Measurements from ENCODE around the gene AFMID. TPM values are rescaled to one million over a fixed set of nuclear protein-coding genes. Genes with fewer than 3 reads are reported as not detected.
A peak's percentile ranks its signal among the peaks of the same experiment; 100 is the strongest.

AFMID gene
- total and polyA plus RNA-seq, 4 donors = 18.1 to 45.4 (median 29.3) TPM

DNA sequence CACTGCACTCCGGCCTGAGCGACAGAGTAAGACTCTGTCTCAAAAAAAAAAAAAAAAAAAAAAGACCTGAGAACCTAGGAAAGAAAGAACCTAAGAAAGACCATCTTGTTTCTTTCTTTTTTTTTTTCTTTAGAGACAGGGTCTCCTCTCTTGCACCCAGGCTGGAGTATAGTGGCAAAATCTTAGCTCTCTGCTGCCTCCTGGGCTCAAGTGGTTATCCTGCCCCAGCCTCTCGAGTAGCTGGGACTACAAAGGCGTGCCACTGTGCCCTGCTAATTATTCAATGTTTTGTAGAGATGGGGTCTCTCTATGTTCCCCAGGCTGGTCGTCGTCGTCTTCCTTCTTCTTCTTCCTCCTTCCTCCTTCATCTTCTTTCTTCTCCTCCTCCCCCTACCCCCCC, 19.1 kb downstream of the AFMID start:
- Histone ChIP-seq H3K9me3 (ENCODE audit: control insufficient read depth, low read length) (no peaks in the 10 kb centered on the region), H3K4me3 (ENCODE audit: low read length in 2 of 2) (no peak overlapping the region), H3K27ac (ENCODE audit: low read depth in 1 of 2, low read length in 2 of 2) (no peak overlapping the region), H3K36me3 (ENCODE audit: control insufficient read depth in 1 of 2, insufficient read depth in 2 of 2, low read length in 1 of 2) (no peaks in the 10 kb centered on the region), H3K4me1 (ENCODE audit: control insufficient read depth in 1 of 2, insufficient read depth in 2 of 2, low read length in 2 of 2) (no peaks in the 10 kb centered on the region), H3K27me3 (ENCODE audit: control insufficient read depth in 1 of 2, insufficient read depth in 2 of 2, low read length in 1 of 2) (no peaks in the 10 kb centered on the region)
- intact Hi-C loops (cut with DNase I) = no loop called here
- WGBS, 2 donors = 80 to 86% methylated on average over 7 of the region's 7 CpGs
- ATAC-seq (ENCODE audit: low FRiP score) (no peak), DNase-seq (no peak)

DNA sequence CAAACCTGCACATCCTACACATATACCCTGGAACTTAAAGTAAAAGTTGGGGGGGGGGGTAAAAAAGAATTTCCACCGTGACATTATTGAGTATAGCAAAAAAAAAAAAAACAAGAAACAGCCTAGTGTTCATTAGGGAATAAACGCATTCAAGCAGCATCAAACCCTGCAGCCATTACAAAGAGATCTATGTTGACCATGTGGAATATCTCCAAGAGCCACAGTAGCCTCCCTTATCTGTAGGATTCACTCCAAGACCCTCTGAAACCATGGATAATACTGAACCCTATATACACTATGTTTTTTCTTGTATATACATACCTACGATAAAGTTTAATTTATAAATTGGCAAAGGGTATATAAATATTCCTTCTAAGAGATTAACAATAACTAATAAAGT, 21.3 kb downstream of the AFMID start:
- Histone ChIP-seq H3K27me3 (ENCODE audit: control insufficient read depth in 1 of 2, insufficient read depth in 2 of 2, low read length in 1 of 2) (no peaks in the 10 kb centered on the region), H3K27ac (ENCODE audit: low read depth in 1 of 2, low read length in 2 of 2) (no peak overlapping the region), H3K4me1 (ENCODE audit: control insufficient read depth in 1 of 2, insufficient read depth in 2 of 2, low read length in 2 of 2) (no peaks in the 10 kb centered on the region), H3K9me3 (ENCODE audit: control insufficient read depth, low read length) (no peaks in the 10 kb centered on the region), H3K4me3 (ENCODE audit: low read length in 2 of 2) (no peak overlapping the region), H3K36me3 (ENCODE audit: control insufficient read depth in 1 of 2, insufficient read depth in 2 of 2, low read length in 1 of 2) (no peaks in the 10 kb centered on the region)
- 73 to 79% methylated on average over 3 of the region's 3 CpGs for WGBS, 2 donors
- intact Hi-C loops (cut with DNase I) = no loop called here
- ATAC-seq (ENCODE audit: low FRiP score) (no peak), DNase-seq (no peak)

GRCh38 chr17:78210111-78210510, 22.9 kb downstream of the AFMID start:
- no peaks in the 10 kb centered on the region for H3K36me3 ChIP-seq (ENCODE audit: control insufficient read depth in 1 of 2, insufficient read depth in 2 of 2, low read length in 1 of 2)
- intact Hi-C loops (cut with DNase I) = no loop called here
- no peak for ATAC-seq (ENCODE audit: low FRiP score)
- H3K4me3 ChIP-seq (ENCODE audit: low read length in 2 of 2) = no peak overlapping the region
- H3K27me3 ChIP-seq (ENCODE audit: control insufficient read depth in 1 of 2, insufficient read depth in 2 of 2, low read length in 1 of 2) = no peaks in the 10 kb centered on the region
- no peak for DNase-seq
- 85 to 88% methylated on average over 10 of the region's 10 CpGs for WGBS, 2 donors
- no peaks in the 10 kb centered on the region for H3K4me1 ChIP-seq (ENCODE audit: control insufficient read depth in 1 of 2, insufficient read depth in 2 of 2, low read length in 2 of 2)
- H3K27ac ChIP-seq (ENCODE audit: low read depth in 1 of 2, low read length in 2 of 2) = no peak overlapping the region
- H3K9me3 ChIP-seq (ENCODE audit: control insufficient read depth, low read length) = no peaks in the 10 kb centered on the region

- Histone ChIP-seq H3K9me3 (ENCODE audit: control insufficient read depth, low read length) (no peaks in the 10 kb centered on the region), H3K4me3 (ENCODE audit: low read length in 2 of 2) (no peak overlapping the region), H3K4me1 (ENCODE audit: control insufficient read depth in 1 of 2, insufficient read depth in 2 of 2, low read length in 2 of 2) (no peaks in the 10 kb centered on the region), H3K27me3 (ENCODE audit: control insufficient read depth in 1 of 2, insufficient read depth in 2 of 2, low read length in 1 of 2) (no peaks in the 10 kb centered on the region), H3K36me3 (ENCODE audit: control insufficient read depth in 1 of 2, insufficient read depth in 2 of 2, low read length in 1 of 2) (no peaks in the 10 kb centered on the region), H3K27ac (ENCODE audit: low read depth in 1 of 2, low read length in 2 of 2) (no peak overlapping the region)
- ATAC-seq (ENCODE audit: low FRiP score) (no peak), DNase-seq (no peak)
- WGBS, 2 donors = 86 to 91% methylated on average over 11 of the region's 11 CpGs
- intact Hi-C loops (cut with DNase I) = no loop called here
Observed at GRCh38 chr17:78211032-78211431, 23.9 kb downstream of the AFMID start.

GRCh38 chr17:78214016-78214705, 27.0 kb downstream of the AFMID start, which contains the start of gene BIRC5:
BIRC5 (plus strand) TSS chr17:78214253; CDS start chr17:78214317, 64 bp downstream.
- Histone ChIP-seq H3K4me3 (ENCODE audit: low read length in 2 of 2) (no peak within 1 kb of the TSS), H3K9me3 (ENCODE audit: control insufficient read depth, low read length) (no peaks in the 10 kb centered on the region), H3K27me3 (ENCODE audit: control insufficient read depth in 1 of 2, insufficient read depth in 2 of 2, low read length in 1 of 2) (no peaks in the 10 kb centered on the region), H3K36me3 (ENCODE audit: control insufficient read depth in 1 of 2, insufficient read depth in 2 of 2, low read length in 1 of 2) (no peaks in the 10 kb centered on the region), H3K4me1 (ENCODE audit: control insufficient read depth in 1 of 2, insufficient read depth in 2 of 2, low read length in 2 of 2) (no peaks in the 10 kb centered on the region), H3K27ac (ENCODE audit: low read depth in 1 of 2, low read length in 2 of 2) (no peak within 1 kb of the TSS)
- ATAC-seq (ENCODE audit: low FRiP score) = peak; percentile 98
- WGBS, 2 donors = 0 to 1% methylated on average over 49 to 60 of the region's 60 CpGs
- intact Hi-C loops (cut with DNase I) = no loop called here
- DNase-seq = peak; percentile 92 to 96

- no peaks in the 10 kb centered on the region for H3K9me3 ChIP-seq (ENCODE audit: control insufficient read depth, low read length)
- 9 to 13% methylated on average over 5 of the region's 5 CpGs for WGBS, 2 donors
- DNase-seq (no peak), ATAC-seq (ENCODE audit: low FRiP score) (no peak)
- H3K4me3 ChIP-seq (ENCODE audit: low read length in 2 of 2) = no peak overlapping the region
- intact Hi-C loops (cut with DNase I) = no loop called here
- no peak overlapping the region for H3K27ac ChIP-seq (ENCODE audit: low read depth in 1 of 2, low read length in 2 of 2)
- no peaks in the 10 kb centered on the region for H3K36me3 ChIP-seq (ENCODE audit: control insufficient read depth in 1 of 2, insufficient read depth in 2 of 2, low read length in 1 of 2)
- no peaks in the 10 kb centered on the region for H3K4me1 ChIP-seq (ENCODE audit: control insufficient read depth in 1 of 2, insufficient read depth in 2 of 2, low read length in 2 of 2)
- H3K27me3 ChIP-seq (ENCODE audit: control insufficient read depth in 1 of 2, insufficient read depth in 2 of 2, low read length in 1 of 2) = no peaks in the 10 kb centered on the region
Observed at GRCh38 chr17:78214706-78215061, 27.5 kb downstream of the AFMID start.

DNA sequence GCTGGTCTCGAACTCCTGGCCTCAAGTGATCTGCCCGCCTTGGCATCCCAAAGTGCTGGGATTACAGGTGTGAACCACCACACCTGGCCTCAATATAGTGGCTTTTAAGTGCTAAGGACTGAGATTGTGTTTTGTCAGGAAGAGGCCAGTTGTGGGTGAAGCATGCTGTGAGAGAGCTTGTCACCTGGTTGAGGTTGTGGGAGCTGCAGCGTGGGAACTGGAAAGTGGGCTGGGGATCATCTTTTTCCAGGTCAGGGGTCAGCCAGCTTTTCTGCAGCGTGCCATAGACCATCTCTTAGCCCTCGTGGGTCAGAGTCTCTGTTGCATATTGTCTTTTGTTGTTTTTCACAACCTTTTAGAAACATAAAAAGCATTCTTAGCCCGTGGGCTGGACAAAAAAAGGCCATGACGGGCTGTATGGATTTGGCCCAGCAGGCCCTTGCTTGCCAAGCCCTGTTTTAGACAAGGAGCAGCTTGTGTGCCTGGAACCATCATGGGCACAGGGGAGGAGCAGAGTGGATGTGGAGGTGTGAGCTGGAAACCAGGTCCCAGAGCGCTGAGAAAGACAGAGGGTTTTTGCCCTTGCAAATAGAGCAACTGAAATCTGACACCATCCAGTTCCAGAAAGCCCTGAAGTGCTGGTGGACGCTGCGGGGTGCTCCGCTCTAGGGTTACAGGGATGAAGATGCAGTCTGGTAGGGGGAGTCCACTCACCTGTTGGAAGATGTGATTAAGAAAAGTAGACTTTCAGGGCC, 32.4 kb downstream of the AFMID start:
- Histone ChIP-seq H3K27me3 (ENCODE audit: control insufficient read depth in 1 of 2, insufficient read depth in 2 of 2, low read length in 1 of 2) (no peaks in the 10 kb centered on the region), H3K9me3 (ENCODE audit: control insufficient read depth, low read length) (no peaks in the 10 kb centered on the region), H3K27ac (ENCODE audit: low read depth in 1 of 2, low read length in 2 of 2) (no peak overlapping the region), H3K36me3 (ENCODE audit: control insufficient read depth in 1 of 2, insufficient read depth in 2 of 2, low read length in 1 of 2) (no peaks in the 10 kb centered on the region), H3K4me1 (ENCODE audit: control insufficient read depth in 1 of 2, insufficient read depth in 2 of 2, low read length in 2 of 2) (no peaks in the 10 kb centered on the region), H3K4me3 (ENCODE audit: low read length in 2 of 2) (no peak overlapping the region)
- no peak for DNase-seq
- 82% methylated on average over 11 of the region's 11 CpGs for WGBS, 2 donors
- intact Hi-C loops (cut with DNase I) = no loop called here
- ATAC-seq (ENCODE audit: low FRiP score) = no peak

DNA sequence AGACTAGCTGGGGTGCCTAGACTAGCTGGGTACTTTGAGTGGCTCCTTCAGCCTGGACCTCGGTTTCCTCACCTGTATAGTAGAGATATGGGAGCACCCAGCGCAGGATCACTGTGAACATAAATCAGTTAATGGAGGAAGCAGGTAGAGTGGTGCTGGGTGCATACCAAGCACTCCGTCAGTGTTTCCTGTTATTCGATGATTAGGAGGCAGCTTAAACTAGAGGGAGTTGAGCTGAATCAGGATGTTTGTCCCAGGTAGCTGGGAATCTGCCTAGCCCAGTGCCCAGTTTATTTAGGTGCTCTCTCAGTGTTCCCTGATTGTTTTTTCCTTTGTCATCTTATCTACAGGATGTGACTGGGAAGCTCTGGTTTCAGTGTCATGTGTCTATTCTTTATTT, 35.9 kb downstream of the AFMID start:
- intact Hi-C loops (cut with DNase I) = no loop called here
- no peaks in the 10 kb centered on the region for H3K27me3 ChIP-seq (ENCODE audit: control insufficient read depth in 1 of 2, insufficient read depth in 2 of 2, low read length in 1 of 2)
- no peak overlapping the region for H3K4me3 ChIP-seq (ENCODE audit: low read length in 2 of 2)
- no peak overlapping the region for H3K27ac ChIP-seq (ENCODE audit: low read depth in 1 of 2, low read length in 2 of 2)
- H3K9me3 ChIP-seq (ENCODE audit: control insufficient read depth, low read length) = no peaks in the 10 kb centered on the region
- H3K36me3 ChIP-seq (ENCODE audit: control insufficient read depth in 1 of 2, insufficient read depth in 2 of 2, low read length in 1 of 2) = no peaks in the 10 kb centered on the region
- 93% methylated on average over 4 of the region's 4 CpGs for WGBS, 2 donors
- ATAC-seq (ENCODE audit: low FRiP score) (no peak), DNase-seq (no peak)
- no peaks in the 10 kb centered on the region for H3K4me1 ChIP-seq (ENCODE audit: control insufficient read depth in 1 of 2, insufficient read depth in 2 of 2, low read length in 2 of 2)

DNA sequence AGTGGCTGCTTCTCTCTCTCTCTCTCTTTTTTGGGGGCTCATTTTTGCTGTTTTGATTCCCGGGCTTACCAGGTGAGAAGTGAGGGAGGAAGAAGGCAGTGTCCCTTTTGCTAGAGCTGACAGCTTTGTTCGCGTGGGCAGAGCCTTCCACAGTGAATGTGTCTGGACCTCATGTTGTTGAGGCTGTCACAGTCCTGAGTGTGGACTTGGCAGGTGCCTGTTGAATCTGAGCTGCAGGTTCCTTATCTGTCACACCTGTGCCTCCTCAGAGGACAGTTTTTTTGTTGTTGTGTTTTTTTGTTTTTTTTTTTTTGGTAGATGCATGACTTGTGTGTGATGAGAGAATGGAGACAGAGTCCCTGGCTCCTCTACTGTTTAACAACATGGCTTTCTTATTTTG, 36.6 kb downstream of the AFMID start:
- Histone ChIP-seq H3K4me1 (ENCODE audit: control insufficient read depth in 1 of 2, insufficient read depth in 2 of 2, low read length in 2 of 2) (no peaks in the 10 kb centered on the region), H3K27me3 (ENCODE audit: control insufficient read depth in 1 of 2, insufficient read depth in 2 of 2, low read length in 1 of 2) (no peaks in the 10 kb centered on the region), H3K36me3 (ENCODE audit: control insufficient read depth in 1 of 2, insufficient read depth in 2 of 2, low read length in 1 of 2) (no peaks in the 10 kb centered on the region), H3K27ac (ENCODE audit: low read depth in 1 of 2, low read length in 2 of 2) (no peak overlapping the region), H3K4me3 (ENCODE audit: low read length in 2 of 2) (no peak overlapping the region), H3K9me3 (ENCODE audit: control insufficient read depth, low read length) (no peaks in the 10 kb centered on the region)
- ATAC-seq (ENCODE audit: low FRiP score) (no peak), DNase-seq (no peak)
- 90 to 93% methylated on average over 3 of the region's 3 CpGs for WGBS, 2 donors
- intact Hi-C loops (cut with DNase I) = no loop called here
